ENCODE data around the gene RHOXF1. TPM values are rescaled to one million over a fixed set of nuclear protein-coding genes. Genes with fewer than 3 reads are reported as not detected.
"Not testable (repeated sequence)": the region's sequence is repeated elsewhere in the genome, so short reads cannot be mapped to it uniquely, and the experiment has no call there.

The RHOXF1 gene, protein sequence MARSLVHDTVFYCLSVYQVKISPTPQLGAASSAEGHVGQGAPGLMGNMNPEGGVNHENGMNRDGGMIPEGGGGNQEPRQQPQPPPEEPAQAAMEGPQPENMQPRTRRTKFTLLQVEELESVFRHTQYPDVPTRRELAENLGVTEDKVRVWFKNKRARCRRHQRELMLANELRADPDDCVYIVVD
- total RNA-seq = 0.79 TPM
- polyA plus RNA-seq (ENCODE audit: insufficient read depth, low read depth, low replicate concordance) = 0.97 TPM
- long read RNA-seq, donor 1 = 0 reads
- long read RNA-seq, donor 2 = 0 reads
- long read RNA-seq, donor 3 = 0 reads
- long read RNA-seq, donor 4, partial matches to known transcripts = 0 of 1 reads
- long read RNA-seq, donor 4, other reads (novel, unspliced or antisense) = 0 of 1 reads
- long read RNA-seq, donor 5 = 0 reads
- long read RNA-seq, donor 6 = 0 reads
- long read RNA-seq, donor 7 = 0 reads
- long read RNA-seq, donor 8 = 0 reads
- long read RNA-seq, donor 9 = 0 reads
- long read RNA-seq, donor 10, partial matches to known transcripts = 0 of 2 reads
- long read RNA-seq, donor 10, other reads (novel, unspliced or antisense) = 0 of 2 reads

DNA sequence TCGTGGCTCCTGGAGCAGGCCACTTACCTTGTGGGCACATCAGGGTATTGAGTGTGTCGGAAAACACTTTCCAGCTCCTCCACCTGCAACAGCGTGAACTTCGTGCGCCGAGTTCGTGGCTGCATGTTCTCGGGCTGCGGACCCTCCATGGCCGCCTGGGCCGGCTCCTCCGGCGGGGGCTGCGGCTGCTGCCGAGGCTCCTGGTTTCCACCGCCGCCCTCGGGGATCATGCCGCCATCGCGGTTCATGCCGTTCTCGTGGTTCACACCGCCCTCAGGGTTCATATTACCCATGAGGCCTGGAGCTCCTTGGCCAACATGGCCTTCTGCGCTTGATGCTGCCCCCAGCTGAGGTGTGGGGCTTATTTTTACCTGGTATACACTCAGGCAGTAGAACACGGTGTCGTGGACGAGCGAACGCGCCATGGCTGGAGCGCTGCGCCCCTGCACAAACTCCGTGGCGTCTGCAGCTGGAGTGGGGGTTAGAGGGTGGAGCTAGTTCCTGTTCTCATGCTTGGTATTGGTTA, at the start of gene RHOXF1:
Gene RHOXF1, minus strand, starts transcription at position 476 of the 526 bp plus-strand sequence. Its CDS starts 51 bp downstream, at position 425.
- FAIRE-seq (no peak), DNase-seq (no peak)
- Histone ChIP-seq H3K4me1 (ENCODE audit: control insufficient read depth in 2 of 3, insufficient read depth in 2 of 3, low read depth in 1 of 3, low read length in 3 of 3) (no peaks in the 10 kb centered on the region), H3K9me3 (ENCODE audit: control insufficient read depth in 2 of 3, insufficient read depth in 1 of 3, low read length in 3 of 3) (no peaks in the 10 kb centered on the region), H3K27ac (ENCODE audit: low read depth in 2 of 2, low read length in 2 of 2) (no peak within 1 kb of the TSS), H3K4me3 (ENCODE audit: low read length in 3 of 3) (no peak within 1 kb of the TSS), H3K9ac (ENCODE audit: low read length in 3 of 3) (no peak within 1 kb of the TSS), H3K27me3 (ENCODE audit: control insufficient read depth, insufficient read depth, low read length) (no peaks in the 10 kb centered on the region), H3K36me3 (ENCODE audit: control insufficient read depth in 2 of 3, insufficient read depth in 3 of 3, low read length in 3 of 3) (no peaks in the 10 kb centered on the region)
- TF ChIP-seq, protein P1, sequence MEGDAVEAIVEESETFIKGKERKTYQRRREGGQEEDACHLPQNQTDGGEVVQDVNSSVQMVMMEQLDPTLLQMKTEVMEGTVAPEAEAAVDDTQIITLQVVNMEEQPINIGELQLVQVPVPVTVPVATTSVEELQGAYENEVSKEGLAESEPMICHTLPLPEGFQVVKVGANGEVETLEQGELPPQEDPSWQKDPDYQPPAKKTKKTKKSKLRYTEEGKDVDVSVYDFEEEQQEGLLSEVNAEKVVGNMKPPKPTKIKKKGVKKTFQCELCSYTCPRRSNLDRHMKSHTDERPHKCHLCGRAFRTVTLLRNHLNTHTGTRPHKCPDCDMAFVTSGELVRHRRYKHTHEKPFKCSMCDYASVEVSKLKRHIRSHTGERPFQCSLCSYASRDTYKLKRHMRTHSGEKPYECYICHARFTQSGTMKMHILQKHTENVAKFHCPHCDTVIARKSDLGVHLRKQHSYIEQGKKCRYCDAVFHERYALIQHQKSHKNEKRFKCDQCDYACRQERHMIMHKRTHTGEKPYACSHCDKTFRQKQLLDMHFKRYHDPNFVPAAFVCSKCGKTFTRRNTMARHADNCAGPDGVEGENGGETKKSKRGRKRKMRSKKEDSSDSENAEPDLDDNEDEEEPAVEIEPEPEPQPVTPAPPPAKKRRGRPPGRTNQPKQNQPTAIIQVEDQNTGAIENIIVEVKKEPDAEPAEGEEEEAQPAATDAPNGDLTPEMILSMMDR (IDR thresholded peaks at IDR 0.05; ENCODE audit: borderline replicate concordance, extremely low read depth, insufficient read depth) = no peak
- intact Hi-C loops (cut with DNase I) = no loop called here

DNA sequence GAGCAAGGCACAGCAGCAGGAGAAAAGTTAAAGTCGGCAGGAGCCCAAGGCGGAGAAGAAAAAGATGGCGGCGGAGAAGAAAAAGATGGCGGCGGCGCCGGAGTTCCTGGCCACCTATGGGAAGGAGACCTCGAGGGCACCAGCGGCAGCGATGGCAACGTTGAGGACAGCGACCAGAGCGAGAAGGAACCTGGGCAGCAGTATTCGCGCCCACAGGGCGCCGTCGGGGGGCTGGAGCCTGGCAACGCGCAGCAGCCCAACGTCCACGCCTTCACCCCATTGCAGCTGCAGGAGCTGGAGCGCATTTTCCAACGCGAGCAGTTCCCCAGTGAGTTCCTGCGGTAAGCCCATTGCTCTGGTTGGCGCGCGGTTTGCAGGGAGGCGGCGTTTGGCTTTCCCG, 43.4 kb upstream of the RHOXF1 start:
- H3K9me3 ChIP-seq (ENCODE audit: control insufficient read depth in 2 of 3, insufficient read depth in 1 of 3, low read length in 3 of 3); H3K36me3 ChIP-seq (ENCODE audit: control insufficient read depth in 2 of 3, insufficient read depth in 3 of 3, low read length in 3 of 3); intact Hi-C loops (cut with DNase I); H3K4me1 ChIP-seq (ENCODE audit: control insufficient read depth in 2 of 3, insufficient read depth in 2 of 3, low read depth in 1 of 3, low read length in 3 of 3); FAIRE-seq; H3K27me3 ChIP-seq (ENCODE audit: control insufficient read depth, insufficient read depth, low read length); H3K4me3 ChIP-seq (ENCODE audit: low read length in 3 of 3); H3K9ac ChIP-seq (ENCODE audit: low read length in 3 of 3); DNase-seq; H3K27ac ChIP-seq (ENCODE audit: low read depth in 2 of 2, low read length in 2 of 2): not testable (repeated sequence)

DNA sequence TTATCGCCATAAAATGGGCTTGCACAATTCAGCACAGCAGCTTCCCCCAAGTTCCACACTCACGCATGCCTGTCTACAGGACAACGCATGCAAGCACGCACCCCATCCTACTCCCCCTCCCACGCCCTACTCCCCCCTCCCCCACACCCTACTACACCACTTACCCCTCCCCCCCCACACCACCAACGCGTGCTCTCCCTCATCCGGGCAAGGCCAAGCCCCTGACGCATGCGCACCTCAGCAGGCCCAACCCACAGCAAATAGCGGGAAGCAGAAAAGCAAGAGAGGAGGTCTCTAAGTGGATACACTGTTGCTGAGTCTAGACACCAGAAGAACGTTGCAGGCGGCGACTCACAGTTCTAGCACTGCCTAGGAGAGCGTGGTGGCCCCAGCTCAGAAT, 42.6 kb upstream of the RHOXF1 start, which contains the start of gene RHOXF2:
Gene RHOXF2, plus strand, starts transcription at position 301 of the 400 bp plus-strand sequence. CDS start 138 bp downstream, outside the sequence.
- intact Hi-C loops (cut with DNase I); H3K4me1 ChIP-seq (ENCODE audit: control insufficient read depth in 2 of 3, insufficient read depth in 2 of 3, low read depth in 1 of 3, low read length in 3 of 3); H3K27me3 ChIP-seq (ENCODE audit: control insufficient read depth, insufficient read depth, low read length); H3K36me3 ChIP-seq (ENCODE audit: control insufficient read depth in 2 of 3, insufficient read depth in 3 of 3, low read length in 3 of 3); H3K9ac ChIP-seq (ENCODE audit: low read length in 3 of 3); H3K9me3 ChIP-seq (ENCODE audit: control insufficient read depth in 2 of 3, insufficient read depth in 1 of 3, low read length in 3 of 3); FAIRE-seq; DNase-seq; H3K27ac ChIP-seq (ENCODE audit: low read depth in 2 of 2, low read length in 2 of 2); H3K4me3 ChIP-seq (ENCODE audit: low read length in 3 of 3): not testable (repeated sequence)

DNA sequence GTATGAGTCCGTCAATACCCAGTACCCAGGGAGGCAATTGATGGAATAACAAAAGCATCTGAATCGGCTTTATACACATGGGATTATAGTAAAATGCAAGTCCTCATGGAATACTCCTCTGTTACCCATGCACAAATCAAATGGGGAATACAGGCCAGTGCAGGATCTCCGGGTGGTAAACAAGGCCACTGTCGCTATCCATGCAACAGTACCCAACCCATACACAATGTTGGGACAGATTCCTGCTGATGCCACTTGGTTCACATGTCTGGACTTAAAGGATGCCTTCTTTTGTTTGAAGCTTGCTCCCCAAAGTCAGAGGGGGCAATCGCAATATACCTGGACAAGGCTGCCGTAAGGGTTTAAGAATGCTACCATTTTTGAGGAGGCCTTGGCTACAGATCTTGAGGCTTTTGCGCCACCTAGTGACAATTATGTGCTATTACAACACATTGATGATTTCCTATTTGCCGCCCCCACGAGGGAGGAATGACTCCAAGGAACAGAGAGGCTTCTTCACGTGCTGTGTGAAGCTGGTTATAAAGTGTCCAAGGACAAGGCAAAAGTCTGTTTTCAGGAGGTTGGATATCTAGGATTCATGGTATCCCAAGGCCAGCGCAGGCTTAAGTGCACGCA, 34.5 kb upstream of the RHOXF1 start:
- peak; percentile 97 for FAIRE-seq

More for the DNA sequence above, 34.5 kb upstream of the RHOXF1 start:
- H3K36me3 ChIP-seq (ENCODE audit: control insufficient read depth in 2 of 3, insufficient read depth in 3 of 3, low read length in 3 of 3); H3K4me3 ChIP-seq (ENCODE audit: low read length in 3 of 3); H3K27ac ChIP-seq (ENCODE audit: low read depth in 2 of 2, low read length in 2 of 2); H3K27me3 ChIP-seq (ENCODE audit: control insufficient read depth, insufficient read depth, low read length); H3K9me3 ChIP-seq (ENCODE audit: control insufficient read depth in 2 of 3, insufficient read depth in 1 of 3, low read length in 3 of 3); intact Hi-C loops (cut with DNase I); DNase-seq; H3K9ac ChIP-seq (ENCODE audit: low read length in 3 of 3); H3K4me1 ChIP-seq (ENCODE audit: control insufficient read depth in 2 of 3, insufficient read depth in 2 of 3, low read depth in 1 of 3, low read length in 3 of 3): not testable (repeated sequence)
